ENCODE data around the gene LRP8.

LRP8 gene

GRCh38 chr1:53359934-53360276, 32.0 kb upstream of the LRP8 start:
- DNase-seq (ENCODE audit: low read depth in 2 of 2): no peak

GRCh38 chr1:53359225-53359933, 31.5 kb upstream of the LRP8 start:
- no peak for DNase-seq (ENCODE audit: low read depth in 2 of 2)

- no peak for DNase-seq (ENCODE audit: low read depth in 2 of 2)
Measured at GRCh38 chr1:53356637-53357036, 28.8 kb upstream of the LRP8 start.

- DNase-seq (ENCODE audit: low read depth in 2 of 2): no peak
Measured at GRCh38 chr1:53354119-53354518, 26.2 kb upstream of the LRP8 start.

GRCh38 chr1:53352561-53352960, 24.7 kb upstream of the LRP8 start:
- DNase-seq (ENCODE audit: low read depth in 2 of 2): no peak

GRCh38 chr1:53350853-53351767, 23.2 kb upstream of the LRP8 start:
- DNase-seq (ENCODE audit: low read depth in 2 of 2): no peak

GRCh38 chr1:53349968-53350852, 22.3 kb upstream of the LRP8 start:
- no peak for DNase-seq (ENCODE audit: low read depth in 2 of 2)

- no peak for DNase-seq (ENCODE audit: low read depth in 2 of 2)
Measured at GRCh38 chr1:53349369-53349835, 21.5 kb upstream of the LRP8 start.

- no peak for DNase-seq (ENCODE audit: low read depth in 2 of 2)
Measured at GRCh38 chr1:53348486-53349368, 20.9 kb upstream of the LRP8 start.

GRCh38 chr1:53346814-53347176, 18.9 kb upstream of the LRP8 start:
- DNase-seq (ENCODE audit: low read depth in 2 of 2): no peak

GRCh38 chr1:53345996-53346813, 18.3 kb upstream of the LRP8 start:
- no peak for DNase-seq (ENCODE audit: low read depth in 2 of 2)

- no peak for DNase-seq (ENCODE audit: low read depth in 2 of 2)
Measured at GRCh38 chr1:53344921-53345838, 17.3 kb upstream of the LRP8 start.

GRCh38 chr1:53343831-53344668, 16.2 kb upstream of the LRP8 start:
- no peak for DNase-seq (ENCODE audit: low read depth in 2 of 2)

GRCh38 chr1:53342735-53343470, 15.0 kb upstream of the LRP8 start:
- DNase-seq (ENCODE audit: low read depth in 2 of 2): no peak

GRCh38 chr1:53341961-53342707, 14.3 kb upstream of the LRP8 start:
- DNase-seq (ENCODE audit: low read depth in 2 of 2): no peak

- DNase-seq (ENCODE audit: low read depth in 2 of 2): no peak
Measured at GRCh38 chr1:53341521-53341895, 13.6 kb upstream of the LRP8 start.
